ENCODE data around the gene PDHA1.

Gene PDHA1

DNA sequence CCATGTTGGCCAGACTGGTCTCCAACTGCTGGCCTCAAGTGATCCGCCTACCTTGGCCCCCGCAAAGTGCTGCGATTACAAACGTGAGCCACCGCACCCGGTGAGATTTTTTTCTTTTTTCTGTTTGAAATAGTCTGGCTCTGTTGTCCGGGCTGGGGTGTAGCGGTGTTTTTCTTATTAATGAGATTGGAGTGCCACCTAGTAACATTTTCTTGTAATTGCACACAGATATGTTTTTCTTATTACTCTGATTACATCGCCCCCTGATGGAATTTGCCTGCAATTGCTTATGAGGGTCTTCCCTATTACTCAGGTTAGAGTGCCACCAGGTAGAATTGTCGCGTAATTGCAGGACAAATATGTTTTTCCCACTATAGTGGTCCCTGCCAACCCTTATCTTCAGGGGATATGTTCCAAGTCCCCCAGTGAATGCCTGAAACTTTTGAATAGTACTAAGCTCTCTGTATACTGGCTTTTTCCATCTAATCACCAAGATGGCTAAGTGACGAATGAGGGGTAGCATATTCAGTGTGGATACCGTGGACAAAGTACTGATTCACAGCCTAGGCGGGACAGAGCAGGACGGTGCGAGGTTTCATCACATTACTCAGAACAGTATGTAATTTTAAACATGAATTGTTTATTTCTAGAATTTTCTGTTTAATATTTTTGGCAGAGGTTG lies 8.6 kb upstream of the PDHA1 start:
- Mint-ChIP-seq H3K9me3 (peaks cover 36% of the 10 kb centered on the region), H3K4me1 (peaks cover 6% of the 10 kb centered on the region), H3K27ac (no peak overlapping the region), H3K36me3 (ENCODE audit: low read depth) (peaks cover 3% of the 10 kb centered on the region), H3K4me3 (no peak overlapping the region), H3K27me3 (ENCODE audit: low read depth) (peaks cover 4% of the 10 kb centered on the region)
- TF ChIP-seq, protein P1, sequence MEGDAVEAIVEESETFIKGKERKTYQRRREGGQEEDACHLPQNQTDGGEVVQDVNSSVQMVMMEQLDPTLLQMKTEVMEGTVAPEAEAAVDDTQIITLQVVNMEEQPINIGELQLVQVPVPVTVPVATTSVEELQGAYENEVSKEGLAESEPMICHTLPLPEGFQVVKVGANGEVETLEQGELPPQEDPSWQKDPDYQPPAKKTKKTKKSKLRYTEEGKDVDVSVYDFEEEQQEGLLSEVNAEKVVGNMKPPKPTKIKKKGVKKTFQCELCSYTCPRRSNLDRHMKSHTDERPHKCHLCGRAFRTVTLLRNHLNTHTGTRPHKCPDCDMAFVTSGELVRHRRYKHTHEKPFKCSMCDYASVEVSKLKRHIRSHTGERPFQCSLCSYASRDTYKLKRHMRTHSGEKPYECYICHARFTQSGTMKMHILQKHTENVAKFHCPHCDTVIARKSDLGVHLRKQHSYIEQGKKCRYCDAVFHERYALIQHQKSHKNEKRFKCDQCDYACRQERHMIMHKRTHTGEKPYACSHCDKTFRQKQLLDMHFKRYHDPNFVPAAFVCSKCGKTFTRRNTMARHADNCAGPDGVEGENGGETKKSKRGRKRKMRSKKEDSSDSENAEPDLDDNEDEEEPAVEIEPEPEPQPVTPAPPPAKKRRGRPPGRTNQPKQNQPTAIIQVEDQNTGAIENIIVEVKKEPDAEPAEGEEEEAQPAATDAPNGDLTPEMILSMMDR (IDR thresholded peaks at IDR 0.05; ENCODE audit: unreplicated experiment in 3 of 3): peak in 1 of 3 experiments; percentile 8

DNA sequence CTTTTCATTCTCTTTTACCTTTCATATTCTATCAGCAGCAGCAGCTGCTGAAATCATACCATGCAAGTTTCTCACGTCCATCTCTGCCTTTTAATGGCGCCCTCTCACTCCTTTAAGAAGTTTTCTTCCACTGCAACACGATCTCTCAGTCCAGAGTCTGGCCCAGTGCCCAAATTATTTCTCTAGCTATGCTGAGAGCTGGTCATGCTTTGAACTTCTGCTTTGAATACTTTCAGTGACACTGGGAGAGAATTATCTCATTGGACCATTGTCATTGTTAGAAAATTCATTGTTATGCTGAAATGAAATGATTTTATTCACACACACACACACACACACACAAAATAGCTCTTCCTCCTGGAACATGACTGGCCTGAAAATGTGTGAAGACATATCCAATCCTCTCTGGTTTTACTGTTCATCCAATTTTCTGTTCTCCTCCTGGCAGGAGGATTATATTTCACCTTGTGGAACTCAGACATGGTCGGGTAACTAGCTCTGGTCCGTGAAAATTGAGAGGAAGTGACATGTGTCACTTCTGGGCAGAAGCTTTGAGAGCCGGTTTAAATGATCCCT lies 1.3 kb upstream of the PDHA1 start:
- Mint-ChIP-seq H3K4me3 (peak overlapping the region; percentile 90 to 93 (median 92)), H3K27me3 (ENCODE audit: low read depth) (no peaks in the 10 kb centered on the region), H3K36me3 (ENCODE audit: low read depth) (peaks cover 3% of the 10 kb centered on the region), H3K4me1 (peaks cover 20% of the 10 kb centered on the region), H3K27ac (peak overlapping the region; percentile 90 to 96 (median 95)), H3K9me3 (peaks cover 17% of the 10 kb centered on the region)
- TF ChIP-seq, protein P1 (IDR thresholded peaks at IDR 0.05; ENCODE audit: unreplicated experiment in 3 of 3): no peak

DNA sequence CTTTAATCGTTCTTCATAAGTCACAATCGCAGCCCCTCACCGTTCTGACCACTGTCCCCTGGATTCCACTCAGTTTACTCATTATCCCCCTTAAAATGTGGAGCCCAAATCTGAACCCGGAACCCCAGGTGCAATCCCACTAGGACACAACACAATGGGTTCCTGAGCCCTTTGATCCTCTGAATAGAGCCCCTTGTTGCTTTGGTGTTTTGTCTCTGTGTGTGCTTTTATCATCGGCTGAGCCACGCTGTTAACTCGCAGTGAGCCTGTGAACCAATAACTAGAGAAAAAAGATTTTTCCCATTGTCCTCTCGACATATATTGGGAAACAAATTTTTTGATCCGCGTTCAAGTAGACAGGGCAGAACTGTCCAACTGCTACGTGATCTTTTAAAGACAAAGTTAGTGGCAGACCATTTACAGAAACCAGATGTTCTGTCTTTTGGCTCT lies 617 bp upstream of the PDHA1 start:
- Mint-ChIP-seq H3K4me1 (peaks cover 20% of the 10 kb centered on the region), H3K4me3 (peak overlapping the region; percentile 90 to 93 (median 92)), H3K9me3 (peaks cover 17% of the 10 kb centered on the region), H3K27ac (peak overlapping the region; percentile 90 to 96 (median 95)), H3K27me3 (ENCODE audit: low read depth) (no peaks in the 10 kb centered on the region), H3K36me3 (ENCODE audit: low read depth) (peaks cover 3% of the 10 kb centered on the region)
- TF ChIP-seq, protein P1 (IDR thresholded peaks at IDR 0.05; ENCODE audit: unreplicated experiment in 3 of 3): no peak

DNA sequence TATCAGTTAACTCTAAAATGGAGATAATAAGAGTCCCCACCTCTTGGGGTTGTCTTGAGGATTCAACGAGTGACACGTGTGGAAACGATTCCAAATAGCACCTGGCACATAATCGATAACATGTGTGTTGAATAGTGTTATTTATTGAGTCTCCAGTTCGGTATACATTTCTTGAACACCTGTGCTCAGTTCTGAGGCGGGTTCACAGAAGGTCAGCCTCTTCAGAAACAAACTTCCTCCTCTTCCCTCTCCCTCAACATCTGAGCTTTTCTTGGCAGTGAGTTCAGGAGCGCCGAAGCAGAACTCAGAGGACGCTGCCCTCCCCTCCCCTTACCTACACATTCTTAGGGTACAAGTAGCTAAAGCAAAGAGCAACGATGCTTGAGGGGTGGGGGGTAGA lies 934 bp downstream of the PDHA1 start:
- H3K27me3 Mint-ChIP-seq (ENCODE audit: low read depth): no peaks in the 10 kb centered on the region
- H3K36me3 Mint-ChIP-seq (ENCODE audit: low read depth): peaks cover 9% of the 10 kb centered on the region
- peaks cover 13% of the 10 kb centered on the region for H3K9me3 Mint-ChIP-seq
- peaks cover 20% of the 10 kb centered on the region for H3K4me1 Mint-ChIP-seq
- peak overlapping the region in 1 of 3 experiments; percentile 46 for H3K27ac Mint-ChIP-seq
- peak overlapping the region; percentile 90 to 93 (median 92) for H3K4me3 Mint-ChIP-seq
- TF ChIP-seq, protein P1 (IDR thresholded peaks at IDR 0.05; ENCODE audit: unreplicated experiment in 3 of 3): no peak

DNA sequence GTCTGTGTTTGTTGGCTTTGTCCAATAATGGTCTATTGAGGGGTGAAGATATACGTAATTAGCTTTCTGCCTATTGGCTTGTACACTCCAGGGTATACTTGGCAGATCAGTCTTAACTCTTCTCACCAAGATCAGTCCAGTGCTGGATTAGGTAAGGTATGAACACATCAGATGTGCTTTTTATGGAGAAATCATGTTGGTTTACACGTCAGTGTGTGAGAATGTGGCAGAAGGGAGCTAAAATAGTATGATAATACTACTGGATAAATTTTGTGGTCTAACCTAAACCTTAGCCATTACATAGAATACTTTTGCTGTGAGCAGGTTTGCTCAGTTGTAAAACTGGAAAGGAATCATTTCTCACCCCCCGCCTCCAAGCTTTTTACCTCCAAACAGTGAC lies 4.2 kb downstream of the PDHA1 start:
- H3K36me3 Mint-ChIP-seq (ENCODE audit: low read depth): peaks cover 26% of the 10 kb centered on the region
- peaks cover 4% of the 10 kb centered on the region for H3K9me3 Mint-ChIP-seq
- TF ChIP-seq, protein P1 (IDR thresholded peaks at IDR 0.05; ENCODE audit: unreplicated experiment in 3 of 3): no peak
- peak overlapping the region in 2 of 3 experiments; percentile 24 to 29 for H3K4me3 Mint-ChIP-seq
- H3K27me3 Mint-ChIP-seq (ENCODE audit: low read depth): no peaks in the 10 kb centered on the region
- H3K4me1 Mint-ChIP-seq: peaks cover 10% of the 10 kb centered on the region
- H3K27ac Mint-ChIP-seq: no peak overlapping the region
